GM19025 (cell line): ENCODE results near the gene NFKBIE.
"Not testable (repeated sequence)": the region's sequence is repeated elsewhere in the genome, so short reads cannot be mapped to it uniquely, and the experiment has no call there.

Experiments
- ATAC-seq: cut with Tn5 transposase; IDR thresholded peaks from one replicate; pipeline ENCODE4 v1.9.1; 2021; ENCODE audit warnings: mild to moderate bottlenecking, low read depth, moderate library complexity; ENCODE audit not compliant: unreplicated experiment

Gene NFKBIE

DNA sequence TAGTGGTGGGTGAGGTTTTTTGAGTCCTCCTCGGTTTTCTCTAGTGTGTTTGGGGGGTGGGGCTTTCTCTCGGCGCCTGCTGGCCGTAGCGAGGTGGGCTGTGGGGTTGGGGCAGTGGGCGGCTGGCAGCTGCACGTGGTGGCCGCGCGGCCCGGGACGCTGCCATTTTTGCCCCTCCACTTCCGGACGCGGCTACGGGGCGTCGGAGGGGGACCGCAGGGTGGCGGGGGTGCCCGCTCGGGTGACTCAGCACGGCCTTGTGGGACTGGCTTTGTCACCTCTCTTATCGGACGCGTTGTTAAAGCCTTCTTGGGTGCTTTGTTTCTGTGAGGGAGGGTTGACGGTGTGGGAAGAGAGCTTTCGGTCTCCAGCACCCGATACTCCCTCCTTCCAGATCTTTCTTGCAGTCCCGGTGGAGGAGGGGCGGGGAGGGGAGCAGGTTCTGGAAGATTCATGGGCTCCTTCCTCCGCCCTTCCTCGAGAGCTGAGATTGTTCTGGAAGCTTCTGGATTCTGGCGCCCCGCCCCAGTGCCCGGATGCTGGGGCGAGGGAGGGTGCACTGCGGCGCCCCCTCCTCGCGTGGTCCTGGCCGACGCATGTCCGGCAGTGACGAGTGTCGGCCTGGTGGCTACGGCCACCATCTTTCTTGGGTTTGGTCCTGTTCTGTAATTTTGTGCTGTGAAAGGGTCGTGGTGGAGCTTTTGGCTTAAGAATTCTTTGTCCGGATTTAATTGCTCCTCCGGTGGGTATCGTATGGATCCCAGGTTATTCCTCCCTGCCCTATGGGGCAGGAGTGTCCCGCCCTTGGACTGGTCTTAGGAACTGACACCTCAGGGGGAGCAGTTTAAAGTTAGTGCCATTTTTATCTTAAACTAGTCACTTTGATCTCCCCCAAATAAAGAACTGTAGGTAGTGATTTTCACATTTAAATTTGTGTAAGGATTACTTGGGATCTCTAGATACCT, 17.7 kb downstream of the NFKBIE start:
- peak; percentile 19 for ATAC-seq

DNA sequence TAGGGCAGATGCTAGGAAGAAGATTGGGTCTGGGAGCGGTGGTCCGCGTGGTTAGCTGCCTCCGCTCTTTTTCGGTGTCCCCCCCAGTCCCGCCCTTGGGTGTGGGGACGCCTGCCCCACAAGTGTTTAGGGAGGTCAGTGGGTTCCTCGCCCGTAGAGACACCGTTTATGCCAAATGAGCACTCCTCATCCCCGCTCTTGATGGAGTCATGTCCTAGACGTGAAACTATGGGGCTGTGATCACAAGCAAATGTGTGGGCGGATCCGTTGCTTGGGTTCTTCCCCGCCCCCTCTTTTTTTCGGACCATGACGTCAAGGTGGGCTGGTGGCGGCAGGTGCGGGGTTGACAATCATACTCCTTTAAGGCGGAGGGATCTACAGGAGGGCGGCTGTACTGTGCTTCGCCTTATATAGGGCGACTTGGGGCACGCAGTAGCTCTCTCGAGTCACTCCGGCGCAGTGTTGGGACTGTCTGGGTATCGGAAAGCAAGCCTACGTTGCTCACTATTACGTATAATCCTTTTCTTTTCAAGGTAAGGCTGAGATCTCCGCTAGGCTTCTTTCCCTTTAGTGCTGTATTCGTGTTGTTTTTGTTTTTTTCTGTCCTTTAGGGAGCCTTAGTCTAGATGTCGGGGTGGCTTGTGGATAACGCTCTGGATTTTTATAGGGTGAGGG, 18.6 kb downstream of the NFKBIE start, which contains the start of gene HSP90AB1:
Gene HSP90AB1, plus strand, starts transcription at position 439 of the 675 bp plus-strand sequence. CDS start 1,529 bp downstream, outside the sequence.
- peak; percentile 46 for ATAC-seq

DNA sequence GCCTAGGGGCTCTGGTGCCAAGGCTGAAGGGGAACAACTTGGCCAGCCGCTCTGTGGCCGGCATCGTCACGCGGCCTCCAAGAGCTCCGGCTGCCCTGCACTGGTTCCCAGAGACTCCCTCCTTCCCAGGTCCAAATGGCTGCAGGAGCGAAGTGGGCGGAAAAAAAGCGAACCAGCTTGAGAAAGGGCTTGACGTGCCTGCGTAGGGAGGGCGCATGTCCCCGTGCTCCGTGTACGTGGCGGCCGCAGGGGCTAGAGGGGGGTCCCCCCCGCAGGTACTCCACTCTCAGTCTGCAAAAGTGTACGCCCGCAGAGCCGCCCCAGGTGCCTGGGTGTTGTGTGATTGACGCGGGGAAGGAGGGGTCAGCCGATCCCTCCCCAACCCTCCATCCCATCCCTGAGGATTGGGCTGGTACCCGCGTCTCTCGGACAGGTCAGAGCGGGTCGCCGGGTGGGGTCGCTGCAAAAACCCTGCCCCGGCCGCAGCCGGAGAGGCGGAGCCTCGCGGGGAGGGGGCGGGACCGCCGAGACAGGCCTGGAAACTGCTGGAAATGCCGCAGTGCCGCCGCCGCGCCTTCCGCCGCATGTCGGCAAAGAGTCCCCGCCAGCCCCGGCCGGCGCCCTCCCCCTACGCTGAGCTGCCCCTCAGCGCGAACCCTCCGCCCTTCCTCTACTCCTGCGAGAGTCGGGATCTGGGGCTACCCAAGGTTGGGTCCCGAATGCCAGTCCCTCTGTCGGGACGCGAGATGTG, 19.3 kb downstream of the NFKBIE start:
- ATAC-seq, result peak; percentile 52

DNA sequence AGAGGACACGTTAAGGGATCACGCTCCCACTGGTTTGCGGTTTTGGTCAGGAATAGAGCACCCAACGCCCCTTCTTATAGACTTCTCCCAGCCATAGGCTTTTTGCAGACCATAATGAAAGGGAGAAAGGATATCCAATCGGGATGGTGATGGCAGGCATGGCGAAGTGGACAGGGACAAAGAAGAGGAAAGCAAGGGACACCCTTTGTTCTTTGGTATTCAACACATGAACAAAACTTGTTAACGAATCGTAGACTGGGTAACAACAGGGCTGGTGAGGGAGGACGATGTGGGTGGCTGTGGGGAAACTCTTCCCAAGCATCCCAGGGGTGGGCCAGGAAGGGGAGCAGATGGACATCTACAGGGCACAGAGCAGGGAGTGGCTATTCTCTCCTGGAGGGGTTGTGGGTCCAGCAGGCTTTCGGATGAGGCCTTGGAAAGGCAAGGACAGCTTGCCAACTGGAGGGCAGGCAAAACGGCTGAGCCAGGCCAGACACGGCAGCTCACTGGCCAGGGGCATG, 19.9 kb downstream of the NFKBIE start:
- ATAC-seq, result no peak

DNA sequence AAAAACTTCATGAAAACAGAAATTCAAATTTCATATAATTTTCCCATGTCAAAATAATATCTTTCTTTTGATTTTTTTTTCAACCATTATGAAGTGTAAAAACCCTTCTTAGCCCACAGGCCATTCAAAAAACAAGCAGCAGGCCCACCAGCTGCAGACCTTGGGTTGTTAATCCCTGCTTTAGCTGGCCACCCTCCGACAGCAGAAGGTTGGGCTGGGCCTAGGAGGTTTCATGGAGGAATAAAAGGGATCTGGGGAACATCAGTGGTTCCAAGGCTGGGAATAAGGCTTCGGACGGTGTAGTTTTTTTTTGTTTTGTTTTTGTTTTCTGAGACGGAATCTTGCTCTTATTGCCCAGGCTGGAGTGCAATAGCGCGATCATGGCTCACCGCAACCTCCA, 22.0 kb downstream of the NFKBIE start:
- ATAC-seq, result no peak

DNA sequence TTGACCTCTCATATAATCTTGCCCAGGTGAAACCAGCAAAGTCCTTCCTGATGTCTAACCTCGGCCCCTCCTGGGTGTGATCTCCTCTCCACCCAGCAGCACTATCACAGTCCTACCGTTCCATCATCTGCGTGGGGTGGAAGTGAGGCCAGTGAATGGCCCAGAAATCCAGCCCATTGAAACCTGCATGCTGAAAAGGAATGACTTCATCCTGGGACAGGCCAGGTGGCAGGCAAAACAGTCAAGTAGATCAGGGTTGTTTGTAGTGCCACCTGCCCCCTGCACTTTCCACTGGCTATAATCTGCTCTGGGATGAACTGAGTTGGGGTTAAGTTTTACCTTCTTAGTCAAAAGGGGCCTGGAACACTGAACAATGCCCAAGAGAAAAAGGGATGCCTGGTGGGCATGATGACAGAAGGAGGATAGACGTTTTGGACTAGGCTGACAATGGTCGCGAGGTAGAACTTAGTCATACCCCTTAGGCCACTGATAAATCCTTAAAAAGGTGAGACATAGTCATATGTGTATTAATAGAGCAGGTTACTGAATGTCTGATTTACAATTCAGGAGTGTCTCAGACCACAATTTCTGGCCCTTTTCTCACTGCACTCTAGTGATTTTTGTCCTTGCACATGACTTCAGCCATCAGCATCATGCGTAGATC, 26.5 kb downstream of the NFKBIE start:
- ATAC-seq, result no peak

DNA sequence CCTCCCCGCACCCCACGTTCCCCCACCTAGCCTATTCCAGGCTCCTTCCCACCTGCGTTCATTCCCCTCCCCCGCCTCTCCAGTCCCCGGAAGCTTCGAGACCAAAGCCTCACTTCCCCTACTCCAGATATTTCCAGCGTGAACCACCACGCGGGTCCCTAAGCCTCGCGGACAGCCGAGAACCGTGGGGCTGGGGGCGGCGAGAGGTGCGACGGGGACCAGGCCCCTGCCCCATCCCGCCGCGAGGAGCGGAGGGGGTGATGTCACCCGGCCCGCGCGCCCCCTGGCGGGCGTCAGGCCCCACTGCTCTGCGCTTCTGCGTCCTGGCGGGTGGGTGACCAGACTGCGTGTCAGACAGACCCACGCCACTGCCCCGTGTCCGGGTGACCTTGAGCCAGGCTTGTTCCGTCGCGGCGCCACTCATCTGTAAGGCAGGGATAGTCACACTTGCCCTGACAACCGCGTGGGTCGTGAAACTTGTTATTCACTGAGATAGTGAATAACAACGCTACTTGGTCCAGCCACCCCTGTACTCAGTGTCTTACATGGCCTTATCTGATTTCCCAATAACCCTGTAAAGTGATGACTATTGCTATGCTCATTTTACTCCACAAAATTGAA, 27.4 kb downstream of the NFKBIE start:
- peak; percentile 81 for ATAC-seq

DNA sequence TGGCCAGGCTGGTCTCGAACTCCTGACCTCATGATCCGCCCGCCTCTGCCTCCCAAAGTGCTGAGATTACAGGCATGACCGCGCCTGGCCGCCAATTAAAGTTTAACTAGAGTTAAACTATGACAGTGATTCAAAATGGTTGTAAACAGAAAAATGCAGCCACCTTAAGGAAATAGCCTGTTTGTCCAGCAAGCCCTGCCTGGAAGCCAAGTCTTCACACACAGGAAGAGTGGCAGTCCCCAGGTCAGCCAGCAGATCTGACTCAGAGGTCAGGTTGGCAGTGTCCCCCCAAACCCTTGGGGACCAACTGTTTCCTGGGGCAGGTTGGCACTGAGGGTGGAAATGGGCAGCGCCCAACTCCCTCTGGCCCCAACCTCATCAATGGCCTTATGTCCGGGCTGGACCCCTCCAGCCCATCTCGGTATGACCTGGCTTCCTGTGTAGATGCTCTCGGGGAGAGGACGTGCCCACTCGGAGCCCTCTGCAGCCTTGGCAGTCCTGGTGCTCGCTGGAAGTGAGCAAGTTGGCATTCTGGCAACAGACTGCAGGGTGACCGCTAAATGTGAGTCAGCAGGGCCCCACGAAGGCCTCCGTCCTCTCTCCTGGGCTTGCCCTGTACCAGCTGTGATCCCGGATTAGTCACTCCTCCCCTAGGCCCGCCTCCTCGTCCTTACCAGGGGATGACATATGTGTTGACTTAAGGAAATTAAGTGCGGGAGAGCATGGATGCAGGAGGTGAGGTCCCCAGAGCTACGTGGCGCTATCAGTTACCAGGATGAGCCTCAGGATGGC, 28.1 kb downstream of the NFKBIE start:
- peak; percentile 43 for ATAC-seq

DNA sequence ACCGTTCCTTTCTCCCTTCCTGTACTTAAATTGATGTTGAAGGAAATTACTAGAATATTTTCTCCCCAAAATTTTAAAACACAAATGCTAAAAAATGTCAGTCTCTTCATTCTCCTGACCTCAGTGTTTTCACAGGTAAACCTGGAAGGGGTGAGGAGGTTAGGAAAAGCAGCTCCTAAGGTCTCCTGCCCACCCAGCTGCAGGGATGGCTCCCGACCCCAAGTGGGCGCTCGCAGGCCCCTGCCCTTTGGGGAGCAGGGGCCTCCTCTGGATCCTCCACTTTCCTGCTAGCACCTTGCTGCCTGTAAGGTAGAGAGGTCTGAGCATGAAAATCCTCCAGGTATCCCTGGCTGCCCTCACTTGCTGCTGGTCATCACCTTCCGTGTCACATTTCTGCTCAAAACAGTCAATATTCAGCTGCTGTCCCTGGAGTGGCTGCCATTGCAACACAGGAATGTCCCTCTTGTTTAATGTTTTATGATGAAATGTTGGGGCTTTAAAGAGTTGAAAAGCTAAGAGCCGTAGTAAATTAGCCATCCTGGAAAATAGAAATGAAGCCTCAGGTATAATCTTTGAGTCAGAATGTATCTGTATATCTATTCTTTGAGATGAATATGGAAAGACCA, 29.3 kb downstream of the NFKBIE start:
- no peak for ATAC-seq

DNA sequence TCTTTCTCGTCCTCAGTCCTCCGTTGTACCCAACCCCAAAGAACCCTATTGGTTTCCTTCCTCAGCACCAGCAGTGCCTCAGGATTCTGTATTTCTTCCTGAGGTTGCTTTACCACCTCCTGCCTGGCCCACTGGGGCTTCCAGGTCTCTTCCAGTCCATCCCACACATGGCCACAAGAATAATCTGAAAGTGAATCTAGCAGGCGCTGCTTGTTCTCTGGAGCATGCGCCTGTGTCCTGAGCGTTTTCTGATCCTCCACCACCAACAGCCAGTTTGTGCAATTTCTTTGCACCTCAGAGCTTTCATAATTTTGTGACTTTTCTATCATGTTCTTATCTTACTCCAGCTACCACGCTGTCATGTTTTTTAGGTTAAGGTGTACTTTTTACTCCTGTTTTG, 30.1 kb downstream of the NFKBIE start:
- ATAC-seq, result no peak

DNA sequence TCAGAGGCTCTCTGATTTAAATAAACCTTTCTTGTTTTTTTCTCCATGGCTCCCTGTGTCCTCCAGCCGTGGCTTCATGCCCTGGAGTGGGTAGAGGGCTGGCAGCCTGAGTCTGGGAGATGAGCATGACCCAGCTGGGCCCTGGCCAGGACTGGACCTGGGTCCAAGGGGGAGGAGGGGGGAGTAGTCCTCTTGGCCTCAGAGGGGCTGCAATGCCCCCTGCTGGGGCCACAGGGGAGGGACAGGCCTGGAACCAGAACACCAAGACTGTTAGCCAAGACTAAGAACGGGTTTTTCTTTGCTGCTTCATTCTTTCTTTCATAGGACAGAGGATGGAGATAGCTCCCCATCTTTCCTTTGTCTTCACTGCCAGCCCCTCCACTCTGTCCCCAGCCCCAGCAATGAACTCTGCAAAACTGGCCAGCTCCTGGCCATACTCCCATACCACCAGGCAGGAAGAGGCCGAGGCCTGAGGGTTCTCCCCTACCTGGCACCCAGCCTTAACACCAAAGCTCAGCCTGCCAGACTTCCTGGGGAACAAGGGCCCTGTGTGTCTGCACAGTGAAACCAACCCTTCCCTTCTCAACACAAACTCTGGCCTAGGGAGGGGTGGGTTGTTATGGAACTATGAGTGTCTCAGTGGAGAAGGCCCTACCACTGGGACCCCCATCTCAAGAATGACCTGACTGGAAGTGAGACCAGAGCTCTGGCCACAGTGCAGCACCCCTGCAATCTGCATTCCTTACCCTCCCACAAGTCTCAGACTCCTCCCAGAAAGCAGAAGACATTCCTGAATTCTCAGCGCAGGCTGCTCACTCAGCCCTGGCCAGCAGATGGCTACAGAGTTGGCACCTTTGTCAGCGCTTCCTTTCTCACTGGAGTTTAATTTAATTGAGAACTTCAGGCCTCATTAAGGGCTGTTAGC, 31.0 kb downstream of the NFKBIE start:
- no peak for ATAC-seq

DNA sequence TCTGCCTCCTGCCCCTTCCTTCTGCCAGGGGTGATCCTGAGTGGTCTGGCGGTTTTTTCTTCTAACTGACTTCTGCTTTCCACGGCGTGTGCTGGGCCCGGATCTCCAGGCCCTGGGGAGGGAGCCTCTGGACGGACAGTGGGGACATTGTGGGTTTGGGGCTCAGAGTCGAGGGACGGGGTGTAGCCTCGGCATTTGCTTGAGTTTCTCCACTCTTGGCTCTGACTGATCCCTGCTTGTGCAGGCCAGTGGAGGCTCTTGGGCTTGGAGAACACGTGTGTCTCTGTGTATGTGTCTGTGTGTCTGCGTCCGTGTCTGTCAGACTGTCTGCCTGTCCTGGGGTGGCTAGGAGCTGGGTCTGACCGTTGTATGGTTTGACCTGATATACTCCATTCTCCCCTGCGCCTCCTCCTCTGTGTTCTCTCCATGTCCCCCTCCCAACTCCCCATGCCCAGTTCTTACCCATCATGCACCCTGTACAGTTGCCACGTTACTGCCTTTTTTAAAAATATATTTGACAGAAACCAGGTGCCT, 31.7 kb downstream of the NFKBIE start:
- no peak for ATAC-seq

DNA sequence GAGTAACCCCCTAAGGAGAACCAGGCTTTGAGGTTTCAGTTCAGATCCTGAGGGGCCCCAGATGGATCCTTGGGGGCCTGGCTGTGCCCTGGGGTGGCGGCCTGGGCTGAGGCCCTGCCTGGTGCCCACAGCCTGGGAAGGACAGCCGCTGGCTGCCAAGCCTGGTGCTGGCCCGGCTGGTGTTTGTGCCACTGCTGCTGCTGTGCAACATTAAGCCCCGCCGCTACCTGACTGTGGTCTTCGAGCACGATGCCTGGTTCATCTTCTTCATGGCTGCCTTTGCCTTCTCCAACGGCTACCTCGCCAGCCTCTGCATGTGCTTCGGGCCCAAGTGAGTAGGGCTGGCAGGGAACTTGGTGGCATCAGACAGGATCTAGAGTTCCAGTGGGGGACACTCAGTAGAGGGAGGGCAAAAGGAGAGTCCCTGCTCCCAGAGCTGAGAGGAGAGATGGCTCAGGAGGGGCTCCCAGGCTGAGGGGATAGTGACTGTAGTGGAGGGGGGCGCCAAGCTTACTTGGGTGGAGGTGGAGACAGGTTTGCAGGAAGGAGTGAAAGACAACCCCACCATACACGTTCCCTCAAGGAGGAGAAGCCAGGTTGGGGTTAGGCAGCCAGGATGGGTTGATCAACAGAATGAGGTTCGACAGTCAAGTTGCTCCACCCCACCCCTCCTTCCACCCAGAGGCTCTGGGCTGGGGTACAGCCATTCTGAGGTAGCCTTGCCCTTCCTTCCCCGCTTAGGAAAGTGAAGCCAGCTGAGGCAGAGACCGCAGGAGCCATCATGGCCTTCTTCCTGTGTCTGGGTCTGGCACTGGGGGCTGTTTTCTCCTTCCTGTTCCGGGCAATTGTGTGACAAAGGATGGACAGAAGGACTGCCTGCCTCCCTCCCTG, 32.4 kb downstream of the NFKBIE start:
- ATAC-seq, result no peak

DNA sequence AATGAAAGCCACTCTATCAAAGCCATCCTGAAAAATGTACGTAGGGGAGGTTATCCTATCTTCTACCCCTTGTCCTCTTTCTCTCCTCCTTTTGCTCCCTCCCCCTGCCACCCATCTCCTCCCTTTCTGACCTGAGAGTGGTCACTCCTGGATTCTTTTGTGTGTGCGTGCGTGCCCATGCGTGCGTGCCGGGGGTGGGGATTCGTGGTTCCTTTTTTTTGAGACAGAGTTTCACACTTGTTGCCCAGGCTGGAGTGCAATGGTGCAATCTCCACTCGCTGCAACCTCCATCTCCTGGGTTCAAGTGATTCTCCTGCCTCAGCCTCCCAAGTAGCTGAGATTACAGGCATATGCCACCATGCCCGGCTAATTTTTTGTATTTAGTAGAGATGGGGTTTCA, 33.9 kb downstream of the NFKBIE start:
- ATAC-seq, result not testable (repeated sequence)

DNA sequence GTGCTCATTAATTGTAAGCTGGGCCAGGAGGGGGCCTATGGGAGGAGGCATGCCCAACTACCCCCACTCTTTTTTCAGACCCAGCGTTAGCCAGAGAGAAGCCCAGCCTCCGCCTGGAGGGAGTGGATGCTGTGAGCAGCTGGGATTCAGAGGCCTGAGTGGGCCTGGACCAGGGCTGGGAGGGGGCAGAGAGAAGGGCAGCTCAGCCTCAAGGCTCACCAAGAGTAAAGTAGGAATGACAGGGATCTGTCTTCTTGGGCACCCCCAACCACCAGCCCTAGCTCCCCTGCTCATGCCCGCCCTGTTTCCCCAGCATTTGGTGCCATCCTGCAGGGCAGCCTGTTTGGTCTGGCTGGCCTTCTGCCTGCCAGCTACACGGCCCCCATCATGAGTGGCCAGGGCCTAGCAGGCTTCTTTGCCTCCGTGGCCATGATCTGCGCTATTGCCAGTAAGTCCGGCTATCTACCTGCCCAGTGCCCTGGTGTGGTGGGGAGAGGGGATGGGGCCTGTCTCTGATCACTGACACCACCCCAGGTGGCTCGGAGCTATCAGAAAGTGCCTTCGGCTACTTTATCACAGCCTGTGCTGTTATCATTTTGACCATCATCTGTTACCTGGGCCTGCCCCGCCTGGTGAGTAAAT, 35.2 kb downstream of the NFKBIE start:
- no peak for ATAC-seq
